CD4-positive, CD25-positive, alpha-beta regulatory T cell (primary cell): Measurements from ENCODE around the gene B4GALT1. TPM values are rescaled to one million over a fixed set of nuclear protein-coding genes. Genes with fewer than 3 reads are reported as not detected.
"Not testable (repeated sequence)": the region's sequence is repeated elsewhere in the genome, so short reads cannot be mapped to it uniquely, and the experiment has no call there.

ENCODE experiments used
- ATAC-seq, 2 donors: fragments of 150-1000 bp; cut with Tn5 transposase; one replicate each; pipeline ENCODE4 v1.10.0; 2021; ENCODE audit warnings: low read depth in 2 of 2, moderate number of reproducible peaks in 2 of 2, moderate library complexity in 1 of 2
- DNase-seq, 3 donors: peaks; one replicate each; pipeline versions ENCODE4 v3.0.0 to v3.0.0-alpha.2; 2012 to 2022; ENCODE audit warnings: mixed read lengths in 1 of 3
- H3K27ac ChIP-seq: one replicate; pipeline ENCODE4 v1.7.0; 2013; ENCODE audit warnings: mild to moderate bottlenecking, low read length; ENCODE audit not compliant: insufficient read depth, poor library complexity, severe bottlenecking
- H3K27me3 ChIP-seq: one replicate; pipeline ENCODE4 v1.7.0; 2013; ENCODE audit warnings: low read length; ENCODE audit not compliant: control insufficient read depth, insufficient read depth
- H3K36me3 ChIP-seq: one replicate; pipeline ENCODE4 v1.7.0; 2013; ENCODE audit warnings: mild to moderate bottlenecking, low read length, moderate library complexity; ENCODE audit not compliant: control insufficient read depth, insufficient read depth
- H3K4me1 ChIP-seq: 2 replicates; pipeline ENCODE4 v1.7.0; 2013; ENCODE audit warnings: mild to moderate bottlenecking, low read length; ENCODE audit not compliant: insufficient read depth, control insufficient read depth, poor library complexity, severe bottlenecking
- H3K4me3 ChIP-seq: one replicate; pipeline ENCODE4 v1.7.0; 2013; ENCODE audit warnings: low read depth, mild to moderate bottlenecking, low read length, moderate library complexity
- H3K9me3 ChIP-seq, 2 experiments: 1 replicate in 1 of 2; 2 replicates in 1 of 2; pipeline ENCODE4 v1.7.0; 2013; ENCODE audit warnings: low read length in 2 of 2, mild to moderate bottlenecking in 1 of 2, moderate library complexity in 1 of 2; ENCODE audit not compliant: control insufficient read depth in 2 of 2
- H3K27ac Mint-ChIP-seq, 3 donors: one replicate each; pipeline ENCODE4 v1.8.0; 2020 to 2022; ENCODE audit warnings: mild to moderate bottlenecking in 3 of 3, mixed read lengths in 3 of 3, moderate library complexity in 2 of 3
- H3K27me3 Mint-ChIP-seq: one replicate; pipeline ENCODE4 v1.8.0; 2022; ENCODE audit warnings: mild to moderate bottlenecking, mixed read lengths
- H3K36me3 Mint-ChIP-seq: one replicate; pipeline ENCODE4 v1.8.0; 2020; ENCODE audit warnings: mixed read lengths
- H3K4me1 Mint-ChIP-seq, 4 donors: one replicate each; pipeline ENCODE4 v1.8.0; 2020 to 2022; ENCODE audit warnings: mixed read lengths in 4 of 4, mild to moderate bottlenecking in 1 of 4
- H3K4me3 Mint-ChIP-seq, 4 donors: one replicate each; pipeline ENCODE4 v1.8.0; 2020 to 2022; ENCODE audit warnings: mild to moderate bottlenecking in 4 of 4, mixed read lengths in 4 of 4, moderate library complexity in 3 of 4
- H3K9me3 Mint-ChIP-seq, 7 donors: one replicate each; pipeline ENCODE4 v1.8.0; 2020 to 2022; ENCODE audit warnings: mixed read lengths in 7 of 7, mild to moderate bottlenecking in 3 of 7, moderate library complexity in 2 of 7
- polyA plus RNA-seq, 4 donors: library from polyadenylated mRNA; unstranded; fragments of 300-500 nt; fragmentation: Illumina TruSeq; gene quantifications; one replicate each; pipeline ENCODE4 v1.2.3, GENCODE V29; 2021
- total RNA-seq: library from RNA; stranded (reverse); gene quantifications from one replicate; pipeline ENCODE4 v1.2.3, GENCODE V29; 2022

Gene B4GALT1
- total and polyA plus RNA-seq, 5 donors from 2014 or later = 18.8 to 87.8 (median 20.8) TPM

- H3K27ac Mint-ChIP-seq = peak overlapping the region in 2 of 3 donors; percentile 38 to 55
- no peaks in the 10 kb centered on the region for H3K27me3 ChIP-seq
Measured at GRCh38 chr9:33170464-33171415, 3.6 kb upstream of the B4GALT1 start.

GRCh38 chr9:33168941-33169544 lies 1.9 kb upstream of the B4GALT1 start:
- Mint-ChIP-seq H3K27ac (peak overlapping the region; percentile 39 to 99 (median 81)), H3K27me3 (peaks cover 7% of the 10 kb centered on the region), H3K4me1 (peaks cover 11 to 51% (median 35%) of the 10 kb centered on the region in 4 donors), H3K9me3 (no peaks in the 10 kb centered on the region), H3K36me3 (no peaks in the 10 kb centered on the region), H3K4me3 (peak overlapping the region; percentile 76 to 94 (median 89))
- DNase-seq (no peak), ATAC-seq (no peak)
- Histone ChIP-seq H3K9me3 (no peaks in the 10 kb centered on the region), H3K27me3 (no peaks in the 10 kb centered on the region), H3K4me1 (peaks cover 33% of the 10 kb centered on the region), H3K27ac (peak overlapping the region; percentile 96), H3K36me3 (no peaks in the 10 kb centered on the region), H3K4me3 (no peak overlapping the region)

More at GRCh38 chr9:33170464-33171415, 3.6 kb upstream of the B4GALT1 start:
- no peaks in the 10 kb centered on the region for H3K9me3 ChIP-seq
- peak overlapping the region in 2 of 4 donors; percentile 40 to 62 for H3K4me3 Mint-ChIP-seq
- H3K36me3 Mint-ChIP-seq = no peaks in the 10 kb centered on the region
- H3K27me3 Mint-ChIP-seq = peaks cover 7% of the 10 kb centered on the region
- peaks cover 16% of the 10 kb centered on the region for H3K4me1 ChIP-seq
- H3K4me3 ChIP-seq = no peak overlapping the region
- no peak overlapping the region for H3K27ac ChIP-seq
- H3K4me1 Mint-ChIP-seq = peaks cover 5 to 34% (median 22%) of the 10 kb centered on the region in 4 donors
- no peaks in the 10 kb centered on the region for H3K9me3 Mint-ChIP-seq
- H3K36me3 ChIP-seq = no peaks in the 10 kb centered on the region
- ATAC-seq (no peak), DNase-seq (peak in 2 of 3 donors; percentile 32 to 67)

GRCh38 chr9:33167972-33168461 lies 881 bp upstream of the B4GALT1 start:
- Histone ChIP-seq H3K36me3 (no peaks in the 10 kb centered on the region), H3K27me3 (no peaks in the 10 kb centered on the region), H3K27ac (peak overlapping the region; percentile 96), H3K4me1 (peaks cover 44% of the 10 kb centered on the region), H3K9me3 (no peaks in the 10 kb centered on the region), H3K4me3 (peak overlapping the region; percentile 31)
- DNase-seq = no peak
- H3K27me3 Mint-ChIP-seq = peaks cover 7% of the 10 kb centered on the region
- no peak for ATAC-seq
- H3K4me3 Mint-ChIP-seq = peak overlapping the region; percentile 88 to 94 (median 90)
- no peaks in the 10 kb centered on the region for H3K9me3 Mint-ChIP-seq
- no peaks in the 10 kb centered on the region for H3K36me3 Mint-ChIP-seq
- peak overlapping the region; percentile 81 to 99 (median 99) for H3K27ac Mint-ChIP-seq
- peaks cover 11 to 60% (median 42%) of the 10 kb centered on the region in 4 donors for H3K4me1 Mint-ChIP-seq

GRCh38 chr9:33166231-33167083 lies 679 bp downstream of the B4GALT1 start:
- no peak for ATAC-seq
- DNase-seq = peak in 1 of 3 donors; percentile 34
- no peaks in the 10 kb centered on the region for H3K36me3 Mint-ChIP-seq

GRCh38 chr9:33165263-33166151 lies 1.6 kb downstream of the B4GALT1 start:
- Mint-ChIP-seq H3K27me3 (no peaks in the 10 kb centered on the region), H3K4me1 (peaks cover 17 to 81% (median 65%) of the 10 kb centered on the region in 4 donors), H3K27ac (peak overlapping the region; percentile 93 to 97 (median 96)), H3K4me3 (peak overlapping the region; percentile 88 to 97 (median 96)), H3K9me3 (no peaks in the 10 kb centered on the region), H3K36me3 (no peaks in the 10 kb centered on the region)
- H3K4me1 ChIP-seq = peaks cover 69% of the 10 kb centered on the region
- peak; percentile 47 to 76 (median 47) for DNase-seq
- ATAC-seq = no peak
- H3K27me3 ChIP-seq = no peaks in the 10 kb centered on the region
- no peaks in the 10 kb centered on the region for H3K36me3 ChIP-seq
- peak overlapping the region; percentile 98 for H3K4me3 ChIP-seq
- peak overlapping the region; percentile 96 for H3K27ac ChIP-seq
- no peaks in the 10 kb centered on the region for H3K9me3 ChIP-seq

More at GRCh38 chr9:33166231-33167083, 679 bp downstream of the B4GALT1 start:
- Mint-ChIP-seq H3K27ac (peak overlapping the region; percentile 93 to 97 (median 96)), H3K4me3 (peak overlapping the region; percentile 88 to 97 (median 96)), H3K27me3 (no peaks in the 10 kb centered on the region), H3K9me3 (no peaks in the 10 kb centered on the region), H3K4me1 (peaks cover 17 to 75% (median 57%) of the 10 kb centered on the region in 4 donors)
- Histone ChIP-seq H3K4me3 (peak overlapping the region; percentile 98), H3K27ac (peak overlapping the region; percentile 96), H3K36me3 (no peaks in the 10 kb centered on the region), H3K9me3 (no peaks in the 10 kb centered on the region), H3K27me3 (no peaks in the 10 kb centered on the region), H3K4me1 (peaks cover 59% of the 10 kb centered on the region)

GRCh38 chr9:33164921-33165262 lies 2.2 kb downstream of the B4GALT1 start:
- H3K9me3 Mint-ChIP-seq, H3K27me3 ChIP-seq, ATAC-seq, DNase-seq, H3K36me3 ChIP-seq, H3K9me3 ChIP-seq, H3K36me3 Mint-ChIP-seq, H3K27me3 Mint-ChIP-seq: not testable (repeated sequence)
- Mint-ChIP-seq H3K27ac (peak overlapping the region; percentile 93 to 97 (median 96)), H3K4me1 (peaks cover 17 to 83% (median 69%) of the 10 kb centered on the region in 4 donors), H3K4me3 (peak overlapping the region; percentile 88 to 97 (median 96))
- peak overlapping the region; percentile 98 for H3K4me3 ChIP-seq
- peak overlapping the region; percentile 96 for H3K27ac ChIP-seq
- peaks cover 75% of the 10 kb centered on the region for H3K4me1 ChIP-seq
